SK-N-MC (cell line): ENCODE measurements around the gene CTF1.

Experiments
- EZH2 ChIP-seq: fragments of 200-600 bp; sonication (generic); IDR thresholded peaks from one replicate; pipeline ENCODE4 v1.6.1; 2017; ENCODE audit warnings: antibody characterized with exemption
- FOXP2 ChIP-seq: optimal IDR thresholded peaks from 2 replicates; pipeline ENCODE3; 2011; ENCODE audit warnings: mild to moderate bottlenecking, moderate library complexity; ENCODE audit not compliant: insufficient read depth; ENCODE audit errors: extremely low read length, control extremely low read depth
- POLR2AphosphoS5 ChIP-seq: IDR thresholded peaks from 2 replicates; pipeline ENCODE4 v1.6.1; 2012; ENCODE audit warnings: mild to moderate bottlenecking, low read depth, low read length, borderline replicate concordance

DNA sequence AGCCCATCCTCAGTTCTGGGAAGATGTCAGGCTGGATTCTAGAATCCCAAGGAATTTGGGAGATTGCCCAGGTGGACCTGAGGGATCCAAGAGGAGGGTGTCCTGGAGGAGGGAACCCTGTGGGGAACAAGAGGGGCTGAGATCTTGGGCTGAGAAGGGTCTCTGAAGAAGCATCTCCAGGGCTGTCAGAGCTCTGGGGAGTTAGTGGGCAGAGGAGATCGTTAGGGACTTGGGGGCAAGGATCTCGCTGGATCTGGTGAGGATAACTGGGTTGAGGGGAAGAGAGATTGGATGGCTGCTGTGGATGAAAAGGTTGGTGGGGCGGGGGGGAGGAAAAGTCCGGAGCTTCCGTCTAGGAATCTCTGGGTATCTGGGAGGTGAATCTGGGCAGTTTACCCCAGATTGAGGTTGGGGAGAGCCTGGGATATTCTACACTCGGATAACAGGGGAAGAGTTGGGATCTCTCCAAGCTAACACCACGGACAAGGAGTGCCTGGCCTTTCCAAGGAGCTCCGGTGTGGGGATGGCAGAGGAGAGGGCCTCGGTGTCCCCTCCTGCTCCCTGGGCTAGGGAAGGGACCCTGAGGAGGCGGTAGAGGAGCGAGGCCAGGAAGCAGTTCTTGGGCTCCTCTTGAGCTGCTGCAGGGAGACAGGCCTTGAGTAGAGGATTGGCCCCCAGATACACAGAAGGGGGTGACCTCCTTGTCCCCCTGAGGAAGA, 28.7 kb downstream of the CTF1 start:
- TF ChIP-seq EZH2, result no peak
- no peak for TF ChIP-seq POLR2AphosphoS5
- no peak for TF ChIP-seq FOXP2
